GM12865 (cell line): ENCODE data around the gene FAM180B.
"Not testable (repeated sequence)": the region's sequence is repeated elsewhere in the genome, so short reads cannot be mapped to it uniquely, and the experiment has no call there.

Experiments
- DNase-seq: peaks from one replicate; pipeline ENCODE4 v3.0.0; 2010; ENCODE audit warnings: low read depth
- H3K4me3 ChIP-seq: 2 replicates; pipeline ENCODE4 v1.5.1; 2011; ENCODE audit warnings: mild to moderate bottlenecking, low read depth, low read length, control low read depth
- TF ChIP-seq, protein P1 (sequence below): IDR thresholded peaks from 2 replicates; pipeline ENCODE4 v1.5.1; 2011; ENCODE audit warnings: low read length, control low read depth, low read depth, inconsistent platforms; ENCODE audit not compliant: insufficient read depth; ENCODE audit errors: missing control alignments

Gene FAM180B, protein sequence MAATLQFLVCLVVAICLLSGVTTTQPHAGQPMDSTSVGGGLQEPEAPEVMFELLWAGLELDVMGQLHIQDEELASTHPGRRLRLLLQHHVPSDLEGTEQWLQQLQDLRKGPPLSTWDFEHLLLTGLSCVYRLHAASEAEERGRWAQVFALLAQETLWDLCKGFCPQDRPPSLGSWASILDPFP

DNA sequence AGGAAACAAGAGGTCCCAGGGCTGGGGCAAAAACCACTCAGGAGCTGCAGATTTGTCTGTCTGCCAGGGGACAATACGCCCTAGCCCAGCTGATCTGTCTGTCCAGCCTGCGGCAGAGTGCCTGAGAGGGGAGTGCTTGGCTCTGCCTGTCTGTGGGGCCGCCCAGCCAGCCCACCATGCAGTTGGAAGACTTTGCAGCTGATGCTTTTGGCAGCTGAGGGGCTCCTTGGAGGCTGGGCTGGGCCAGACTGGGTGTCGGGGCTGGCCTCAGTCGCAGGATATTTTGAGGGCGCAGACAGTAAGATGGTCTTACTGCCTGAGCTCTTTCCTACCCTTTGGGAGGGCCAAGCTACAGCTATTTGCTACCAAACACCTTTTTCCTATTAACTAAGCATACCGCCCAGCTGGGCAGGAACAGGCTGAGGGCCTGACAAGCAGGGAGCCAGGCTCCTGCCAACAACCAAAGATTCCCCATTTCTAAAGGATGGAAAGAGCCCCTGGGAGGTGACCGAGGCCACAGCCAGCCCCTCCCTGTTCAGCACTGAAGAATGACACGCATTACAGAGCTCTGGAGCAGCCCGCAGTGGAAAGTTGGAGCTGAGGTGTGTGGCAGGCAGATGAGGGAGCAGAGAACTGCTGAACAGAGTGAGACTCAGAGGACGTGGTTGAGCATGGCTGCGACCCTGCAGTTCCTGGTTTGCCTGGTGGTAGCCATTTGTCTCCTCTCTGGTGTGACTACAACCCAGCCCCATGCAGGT, at the start of gene FAM180B:
Gene FAM180B, plus strand, starts transcription at position 581 of the 758 bp plus-strand sequence. Its CDS starts 91 bp downstream, at position 672.
- TF ChIP-seq, protein P1, sequence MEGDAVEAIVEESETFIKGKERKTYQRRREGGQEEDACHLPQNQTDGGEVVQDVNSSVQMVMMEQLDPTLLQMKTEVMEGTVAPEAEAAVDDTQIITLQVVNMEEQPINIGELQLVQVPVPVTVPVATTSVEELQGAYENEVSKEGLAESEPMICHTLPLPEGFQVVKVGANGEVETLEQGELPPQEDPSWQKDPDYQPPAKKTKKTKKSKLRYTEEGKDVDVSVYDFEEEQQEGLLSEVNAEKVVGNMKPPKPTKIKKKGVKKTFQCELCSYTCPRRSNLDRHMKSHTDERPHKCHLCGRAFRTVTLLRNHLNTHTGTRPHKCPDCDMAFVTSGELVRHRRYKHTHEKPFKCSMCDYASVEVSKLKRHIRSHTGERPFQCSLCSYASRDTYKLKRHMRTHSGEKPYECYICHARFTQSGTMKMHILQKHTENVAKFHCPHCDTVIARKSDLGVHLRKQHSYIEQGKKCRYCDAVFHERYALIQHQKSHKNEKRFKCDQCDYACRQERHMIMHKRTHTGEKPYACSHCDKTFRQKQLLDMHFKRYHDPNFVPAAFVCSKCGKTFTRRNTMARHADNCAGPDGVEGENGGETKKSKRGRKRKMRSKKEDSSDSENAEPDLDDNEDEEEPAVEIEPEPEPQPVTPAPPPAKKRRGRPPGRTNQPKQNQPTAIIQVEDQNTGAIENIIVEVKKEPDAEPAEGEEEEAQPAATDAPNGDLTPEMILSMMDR: no peak
- no peak for DNase-seq
- no peak within 1 kb of the TSS for H3K4me3 ChIP-seq

DNA sequence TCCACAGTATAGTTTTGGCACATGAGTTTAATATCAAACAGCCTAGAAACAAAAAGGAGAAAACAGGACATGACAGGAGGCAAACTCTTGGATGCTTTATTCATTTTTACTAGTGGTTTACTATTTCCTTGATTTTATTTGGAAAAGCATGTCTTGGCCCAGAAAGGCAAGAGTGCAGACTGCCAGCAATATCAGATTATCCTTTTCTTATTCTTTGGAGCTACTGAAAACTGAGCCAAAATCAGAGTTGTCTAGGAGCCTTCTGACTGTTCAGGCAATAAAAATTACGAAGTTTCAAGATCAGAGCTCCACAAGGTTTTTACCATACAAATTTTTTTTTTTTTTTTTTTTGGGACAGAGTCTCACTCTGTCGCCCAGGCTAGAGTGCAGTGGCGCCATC, 49.6 kb upstream of the FAM180B start:
- TF ChIP-seq, protein P1: no peak
- no peak overlapping the region for H3K4me3 ChIP-seq
- no peak for DNase-seq

DNA sequence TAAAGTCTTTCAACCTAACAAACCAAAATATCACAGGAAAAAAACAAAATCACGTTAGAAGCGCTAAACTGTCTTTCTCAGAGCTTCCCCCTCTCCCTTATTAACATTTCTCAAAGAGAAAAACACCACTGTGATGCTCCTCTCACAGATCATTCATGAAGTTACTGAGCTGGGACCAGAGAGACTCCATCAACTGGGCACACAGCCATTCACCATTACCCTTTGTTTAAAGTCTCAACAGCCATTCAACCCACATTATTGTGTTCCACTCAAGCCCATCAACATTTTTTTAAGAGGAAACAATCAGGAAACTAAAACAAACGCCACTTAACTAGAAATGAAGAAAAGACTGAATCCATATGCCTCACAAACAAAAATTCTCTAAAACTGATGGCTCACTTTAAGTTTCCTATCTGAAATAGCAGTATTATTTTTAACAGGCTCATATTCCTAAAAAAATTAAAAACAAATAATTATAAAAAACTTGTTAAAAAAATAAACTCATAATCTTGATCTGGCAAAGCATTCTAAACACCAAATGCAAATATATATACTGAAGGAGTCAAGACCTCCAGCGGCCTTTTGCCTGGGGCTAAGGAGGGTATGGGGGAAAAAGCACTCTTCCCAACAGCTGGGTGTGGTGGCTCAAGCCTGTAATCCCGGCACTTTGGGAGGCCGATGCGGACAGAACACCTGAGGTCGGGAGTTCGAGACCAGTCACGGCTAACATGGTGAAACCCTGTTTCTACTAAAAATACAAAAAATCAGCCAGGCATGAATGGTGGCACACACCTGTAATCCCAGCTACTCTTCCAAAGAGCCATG, 47.5 kb upstream of the FAM180B start:
- TF ChIP-seq, protein P1: no peak
- no peak for DNase-seq
- no peak overlapping the region for H3K4me3 ChIP-seq

DNA sequence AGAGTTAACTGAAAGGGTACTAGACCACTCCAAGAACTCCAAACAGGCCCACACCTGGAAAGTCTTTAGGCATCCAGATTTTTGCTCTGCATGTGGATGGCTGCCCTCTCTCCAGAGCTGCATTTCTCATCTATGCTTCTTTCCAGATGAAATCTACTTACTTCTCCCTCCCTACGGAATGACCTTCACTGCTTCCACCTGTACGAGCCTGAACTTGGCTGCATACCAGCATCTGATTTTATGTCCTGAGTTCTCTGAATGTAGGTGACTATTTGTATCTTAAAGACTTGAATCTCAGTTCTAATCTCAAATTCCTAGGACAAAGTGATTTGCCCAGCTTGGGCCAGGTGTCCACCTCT, 46.8 kb upstream of the FAM180B start:
- H3K4me3 ChIP-seq: no peak overlapping the region
- TF ChIP-seq, protein P1: no peak
- DNase-seq: no peak

DNA sequence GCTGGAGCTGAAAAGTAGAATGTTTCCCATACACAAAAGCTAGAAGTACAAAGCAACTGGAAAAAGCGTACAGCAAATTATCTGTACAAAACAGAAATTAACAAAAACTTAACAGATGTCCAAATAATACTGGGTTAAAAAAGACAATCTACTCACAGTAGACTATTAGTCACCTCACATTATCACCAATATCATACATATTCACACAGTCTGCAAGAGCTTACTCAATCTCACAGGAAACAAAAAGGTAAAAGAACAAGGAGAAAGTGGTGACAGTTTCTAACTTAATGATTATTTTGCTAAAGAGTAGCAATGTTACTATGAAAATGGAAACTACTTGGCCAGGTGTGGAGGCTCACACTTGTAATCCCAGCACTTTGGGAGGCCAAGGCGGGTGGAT, 45.4 kb upstream of the FAM180B start:
- TF ChIP-seq, protein P1: no peak
- no peak for DNase-seq
- H3K4me3 ChIP-seq: no peak overlapping the region

DNA sequence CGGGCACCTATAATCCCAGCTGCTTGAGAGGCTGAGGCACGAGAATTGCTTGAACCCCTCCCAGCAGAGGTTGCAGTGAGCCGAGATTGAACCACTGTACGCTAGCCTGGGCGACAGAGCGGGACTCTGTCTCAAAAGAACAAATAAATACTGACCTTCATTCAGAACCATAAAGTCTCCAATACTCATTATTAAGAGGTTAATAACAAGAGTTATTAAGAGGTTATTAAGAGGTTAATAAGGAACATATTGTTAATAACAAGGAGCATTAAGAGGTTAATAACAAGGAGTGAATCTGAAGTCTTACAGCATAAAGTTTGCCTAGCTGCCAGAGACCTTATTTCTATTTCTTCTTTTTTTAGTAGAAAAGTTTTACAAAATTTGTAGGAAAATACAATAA, 41.2 kb upstream of the FAM180B start:
- H3K4me3 ChIP-seq: no peak overlapping the region
- TF ChIP-seq, protein P1: no peak
- no peak for DNase-seq

DNA sequence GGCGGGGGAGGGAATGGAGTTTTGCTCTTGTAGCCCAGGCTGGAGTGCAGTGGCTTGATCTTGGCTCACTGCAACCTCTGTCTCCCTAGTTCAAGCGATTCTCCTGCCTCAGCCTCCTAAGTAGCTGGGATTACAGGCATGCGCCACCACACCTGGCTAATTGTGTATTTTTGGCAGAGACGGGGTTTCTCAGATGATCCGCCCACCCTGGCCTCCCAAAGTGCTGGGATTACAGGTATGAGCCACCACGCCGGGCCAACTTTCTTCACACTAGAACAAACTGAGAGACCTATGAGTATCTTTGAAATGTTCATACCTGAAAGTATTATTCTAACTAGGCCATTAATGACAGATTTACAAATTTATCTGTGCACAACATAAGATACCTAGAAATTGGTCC, 40.2 kb upstream of the FAM180B start:
- not testable (repeated sequence) for DNase-seq

More for the DNA sequence above, 40.2 kb upstream of the FAM180B start:
- not testable (repeated sequence) for H3K4me3 ChIP-seq
